Astrocyte (in vitro differentiated cells and primary cell): ENCODE measurements around the gene PRR7. TPM values are rescaled to one million over a fixed set of nuclear protein-coding genes. Genes with fewer than 3 reads are reported as not detected.
A peak's percentile ranks its signal among the peaks of the same experiment; 100 is the strongest.

Experiments used
- DNase-seq: peaks from one replicate; pipeline ENCODE4 v3.0.0-alpha.2; 2010; ENCODE audit warnings: low read depth
- FAIRE-seq: peaks from 2 replicates; lab custom pipeline; 2011; peaks lifted over from hg19 to GRCh38; lab: Jason Lieb, UNC
- H2AFZ ChIP-seq: 2 replicates; pipeline ENCODE4 v1.6.0; 2012; ENCODE audit warnings: low read depth, low read length, inconsistent platforms
- H3K27ac ChIP-seq: 2 replicates; pipeline ENCODE4 v1.5.1; 2011; ENCODE audit warnings: low read depth, low read length, inconsistent platforms
- H3K27me3 ChIP-seq: 2 replicates; pipeline ENCODE4 v1.6.0; 2011; ENCODE audit warnings: low read length, inconsistent platforms; ENCODE audit not compliant: insufficient read depth
- H3K36me3 ChIP-seq: 2 replicates; pipeline ENCODE4 v1.5.1; 2011; ENCODE audit warnings: low read length, inconsistent platforms; ENCODE audit not compliant: insufficient read depth
- H3K4me1 ChIP-seq: 2 replicates; pipeline ENCODE4 v1.5.1; 2011; ENCODE audit warnings: low read length, inconsistent platforms; ENCODE audit not compliant: insufficient read depth
- H3K4me2 ChIP-seq: 2 replicates; pipeline ENCODE4 v1.6.0; 2012; ENCODE audit warnings: low read length, inconsistent platforms
- H3K4me3 ChIP-seq: 2 replicates; pipeline ENCODE4 v1.5.1; 2011; ENCODE audit warnings: low read depth, mild to moderate bottlenecking, low read length, inconsistent platforms; ENCODE audit not compliant: insufficient read depth
- H3K79me2 ChIP-seq: 2 replicates; pipeline ENCODE4 v1.6.0; 2012; ENCODE audit warnings: mild to moderate bottlenecking, low read length, inconsistent platforms; ENCODE audit not compliant: insufficient read depth
- H3K9ac ChIP-seq: 2 replicates; pipeline ENCODE4 v1.6.0; 2012; ENCODE audit warnings: mild to moderate bottlenecking, low read length, inconsistent platforms
- H3K9me3 ChIP-seq: 2 replicates; pipeline ENCODE4 v1.5.1; 2012; ENCODE audit warnings: low read depth, mild to moderate bottlenecking, low read length, inconsistent platforms; ENCODE audit not compliant: insufficient read depth
- H4K20me1 ChIP-seq: 2 replicates; pipeline ENCODE4 v1.6.0; 2012; ENCODE audit warnings: low read length, inconsistent platforms; ENCODE audit not compliant: insufficient read depth
- H3K27ac Mint-ChIP-seq: one replicate; pipeline ENCODE4 v1.8.0; 2021; ENCODE audit warnings: mild to moderate bottlenecking, mixed read lengths; ENCODE audit not compliant: unreplicated experiment
- H3K27me3 Mint-ChIP-seq: one replicate; pipeline ENCODE4 v1.8.0; 2021; ENCODE audit warnings: low read depth, mixed read lengths; ENCODE audit not compliant: unreplicated experiment
- H3K36me3 Mint-ChIP-seq: one replicate; pipeline ENCODE4 v1.8.0; 2021; ENCODE audit warnings: low read depth, mixed read lengths; ENCODE audit not compliant: unreplicated experiment
- H3K4me1 Mint-ChIP-seq: one replicate; pipeline ENCODE4 v1.8.0; 2021; ENCODE audit warnings: low read depth, mixed read lengths; ENCODE audit not compliant: unreplicated experiment
- H3K4me3 Mint-ChIP-seq: one replicate; pipeline ENCODE4 v1.8.0; 2021; ENCODE audit warnings: mild to moderate bottlenecking, moderate library complexity, mixed read lengths; ENCODE audit not compliant: unreplicated experiment
- H3K9me3 Mint-ChIP-seq: one replicate; pipeline ENCODE4 v1.8.0; 2021; ENCODE audit warnings: mild to moderate bottlenecking, mixed read lengths; ENCODE audit not compliant: unreplicated experiment
- CTCF ChIP-seq: IDR thresholded peaks from 2 replicates; pipeline ENCODE4 v1.5.1; 2011; ENCODE audit warnings: low read depth, mild to moderate bottlenecking, inconsistent platforms, low read length, moderate library complexity; ENCODE audit not compliant: insufficient read depth
- EZH2 ChIP-seq: IDR thresholded peaks from 2 replicates; pipeline ENCODE4 v1.6.1; 2012; ENCODE audit warnings: mild to moderate bottlenecking, low read length, inconsistent platforms; ENCODE audit not compliant: insufficient read depth
- total RNA-seq: library from RNA; stranded (reverse); gene quantifications from 2 replicates; pipeline ENCODE4 v1.2.1, GENCODE V29; 2021

Gene PRR7
- total RNA-seq, 1 donor from 2014 or later: 9.9 TPM

- TF ChIP-seq EZH2 (no peak), CTCF (no peak)
- peaks cover 4% of the 10 kb centered on the region for H3K36me3 Mint-ChIP-seq
- Histone ChIP-seq H4K20me1 (peaks cover 44% of the 10 kb centered on the region), H3K4me1 (peaks cover 13% of the 10 kb centered on the region), H3K36me3 (no peaks in the 10 kb centered on the region), H3K27ac (peak within 1 kb of the TSS; percentile 71), H3K27me3 (no peaks in the 10 kb centered on the region), H3K4me3 (peak within 1 kb of the TSS; percentile 76), H2AFZ (peak within 1 kb of the TSS; percentile 79), H3K9ac (peak within 1 kb of the TSS; percentile 93), H3K9me3 (no peaks in the 10 kb centered on the region), H3K4me2 (peak within 1 kb of the TSS; percentile 96), H3K79me2 (peaks cover 38% of the 10 kb centered on the region)
- H3K27me3 Mint-ChIP-seq: peaks cover 8% of the 10 kb centered on the region
- H3K4me3 Mint-ChIP-seq: peak within 1 kb of the TSS; percentile 92
- DNase-seq (no peak), FAIRE-seq (no peak)
- no peaks in the 10 kb centered on the region for H3K9me3 Mint-ChIP-seq
- peak within 1 kb of the TSS; percentile 96 for H3K27ac Mint-ChIP-seq
- H3K4me1 Mint-ChIP-seq: peaks cover 9% of the 10 kb centered on the region
Measured at GRCh38 chr5:177426566-177427210, 19.9 kb upstream of the PRR7 start, which contains the start of gene GRK6. GRK6 (plus strand) TSS chr5:177426676; CDS start chr5:177426846, 170 bp downstream.

GRCh38 chr5:177427211-177427822 is 19.3 kb upstream of the PRR7 start:
- Histone ChIP-seq H3K27me3 (no peaks in the 10 kb centered on the region), H2AFZ (no peak overlapping the region), H3K4me3 (peak overlapping the region; percentile 76), H3K9ac (peak overlapping the region; percentile 93), H3K9me3 (no peaks in the 10 kb centered on the region), H3K4me1 (peaks cover 13% of the 10 kb centered on the region), H3K79me2 (peaks cover 38% of the 10 kb centered on the region), H3K27ac (peak overlapping the region; percentile 58), H4K20me1 (peaks cover 44% of the 10 kb centered on the region), H3K36me3 (no peaks in the 10 kb centered on the region), H3K4me2 (peak overlapping the region; percentile 96)
- no peak for TF ChIP-seq EZH2
- no peak for TF ChIP-seq CTCF
- peaks cover 6% of the 10 kb centered on the region for H3K27me3 Mint-ChIP-seq
- H3K27ac Mint-ChIP-seq: peak overlapping the region; percentile 50
- FAIRE-seq (no peak), DNase-seq (no peak)
- H3K4me1 Mint-ChIP-seq: peaks cover 9% of the 10 kb centered on the region
- peak overlapping the region; percentile 86 for H3K4me3 Mint-ChIP-seq
- no peaks in the 10 kb centered on the region for H3K9me3 Mint-ChIP-seq
- H3K36me3 Mint-ChIP-seq: peaks cover 4% of the 10 kb centered on the region
